HepG2 (cell line): Measurements from ENCODE around the gene MIB2. TPM values are rescaled to one million over a fixed set of nuclear protein-coding genes. Genes with fewer than 3 reads are reported as not detected.

Experiments used
- ATAC-seq: fragments of 200-7000 bp; cut with Tn5 transposase; 3 replicates; pipeline ENCODE4 v1.9.1; 2020; ENCODE audit warnings: mild to moderate bottlenecking, moderate library complexity
- BruUV-seq: library from RNA; stranded (reverse); fragments of 400-500 nt; replicated peaks from 2 replicates; lab custom pipeline; 2021; lab: Mats Ljungman, UMichigan
- CTCF ChIA-PET: fragments of 300-600 bp; formaldehyde crosslinking; extraction: SDS; loops from one replicate; lab custom pipeline; 2021; ENCODE audit warnings: low total read pairs, inconsistent platforms, low intra/inter-chr PET ratio; lab: Yijun Ruan, JAX
- POLR2A ChIA-PET: fragments of 350-600 bp; sonication (Branson Sonifier 250); formaldehyde crosslinking; loops from one replicate; lab custom pipeline; 2020; ENCODE audit warnings: antibody characterized with exemption, inconsistent platforms; lab: Yijun Ruan, JAX
- DNase-seq: peaks from one replicate; pipeline ENCODE4 v3.0.0-alpha.2; 2015; ENCODE audit warnings: low spot score
- FAIRE-seq: peaks from 3 replicates; lab custom pipeline; 2011; peaks lifted over from hg19 to GRCh38; lab: Jason Lieb, UNC
- H2AFZ ChIP-seq: one replicate; pipeline ENCODE4 v1.6.1; 2011; ENCODE audit warnings: low read length, inconsistent platforms
- H3K27ac ChIP-seq: fragments of 300-600 bp; 3 replicates; pipeline ENCODE4 v1.8.0; 2011; ENCODE audit warnings: mixed run types, mild to moderate bottlenecking, mixed read lengths, low read length, inconsistent platforms; ENCODE audit not compliant: insufficient read depth; ENCODE audit errors: extremely low read length
- H3K27me3 ChIP-seq, 2 experiments: fragments of 200-600 bp in 1 of 2; 2 replicates in 1 of 2; 3 replicates in 1 of 2; pipeline versions ENCODE4 v1.6.0 to v1.8.0; 2011; ENCODE audit warnings: low read length in 2 of 2, mild to moderate bottlenecking in 2 of 2, moderate library complexity in 2 of 2, inconsistent platforms in 1 of 2; ENCODE audit not compliant: insufficient read depth in 2 of 2, control insufficient read depth in 1 of 2
- H3K36me3 ChIP-seq, 2 experiments: fragments of 200-600 bp in 1 of 2; replicated peaks in 1 of 2; 2 replicates in 1 of 2; 3 replicates in 1 of 2; pipeline versions ENCODE4 v1.5.1 to v1.8.0; 2011; ENCODE audit warnings: low read length in 2 of 2, inconsistent platforms in 1 of 2; ENCODE audit not compliant: insufficient read depth in 2 of 2, control insufficient read depth in 1 of 2
- H3K4me1 ChIP-seq: 2 replicates; pipeline ENCODE4 v1.5.1; 2012; ENCODE audit warnings: low read length, inconsistent platforms; ENCODE audit not compliant: insufficient read depth
- H3K4me2 ChIP-seq: 2 replicates; pipeline ENCODE4 v1.6.0; 2011; ENCODE audit warnings: low read depth, low read length, inconsistent platforms
- H3K4me3 ChIP-seq, 3 experiments: fragments of 200-600 bp in 1 of 3; sonication (generic), shearing (Covaris generic) in 1 of 3; replicated peaks in 1 of 3; 2 replicates each; pipeline ENCODE4 v1.5.1; 2011 to 2016; ENCODE audit warnings: low read length in 3 of 3, inconsistent platforms in 2 of 3, low read depth in 2 of 3, mild to moderate bottlenecking in 2 of 3, control low read depth in 1 of 3, mixed read lengths in 1 of 3; ENCODE audit not compliant: insufficient read depth in 1 of 3
- H3K79me2 ChIP-seq: one replicate; pipeline ENCODE4 v1.6.1; 2011; ENCODE audit warnings: low read length, inconsistent platforms; ENCODE audit not compliant: insufficient read depth
- H3K9ac ChIP-seq: 2 replicates; pipeline ENCODE4 v1.6.0; 2011; ENCODE audit warnings: mild to moderate bottlenecking, low read depth, low read length, inconsistent platforms; ENCODE audit not compliant: insufficient read depth
- H3K9me3 ChIP-seq: 2 replicates; pipeline ENCODE4 v1.5.1; 2012; ENCODE audit warnings: mild to moderate bottlenecking, low read length
- H4K20me1 ChIP-seq: 2 replicates; pipeline ENCODE4 v1.6.0; 2011; ENCODE audit warnings: inconsistent platforms, mild to moderate bottlenecking, low read length, moderate library complexity; ENCODE audit not compliant: insufficient read depth
- AKNA ChIP-seq: sonication (generic); formaldehyde crosslinking; IDR thresholded peaks from 2 replicates; pipeline ENCODE4 v1.4.0; 2020; ENCODE audit warnings: missing genetic modification reagents, borderline replicate concordance
- TSC22D2 ChIP-seq: sonication (generic); formaldehyde crosslinking; IDR thresholded peaks from 2 replicates; pipeline ENCODE4 v1.5.1; 2020; ENCODE audit warnings: missing genetic modification reagents, mild to moderate bottlenecking, borderline replicate concordance
- ZNF883 ChIP-seq: sonication (generic); formaldehyde crosslinking; IDR thresholded peaks from 2 replicates; pipeline ENCODE4 v1.5.1; 2020; ENCODE audit warnings: mild to moderate bottlenecking, missing genetic modification reagents; ENCODE audit errors: not compliant biosample characterization
- WGBS: methylation state at CpG from one replicate; pipeline ENCODE4 v1.1.6; 2017; ENCODE audit warnings: low lambda C conversion rate; 5-methylcytosine and 5-hydroxymethylcytosine counted together
- in situ Hi-C: cut with HindIII; loops from 2 replicates; pipeline ENCODE4 v1.10.0; 2017; ENCODE audit warnings: low pct_unique_long_range_greater_than_20kb; ENCODE audit not compliant: extremely low pct_ligation_motif_present
- intact Hi-C: fragments of 100-400 bp; cut with micrococcal nuclease; formaldehyde crosslinking; loops from one replicate; pipeline ENCODE4 v1.10.0; 2022; ENCODE audit not compliant: unreplicated experiment
- polyA plus RNA-seq, 8 experiments: library from polyadenylated mRNA; depleted of rRNA in 3 of 8; stranded (reverse) in 7 of 8; unstranded in 1 of 8; fragments of >200 nt; fragmentation: Illumina TruSeq in 4 of 8; extraction: Trizol in 4 of 8; gene quantifications; 2 replicates each; pipeline versions ENCODE4 v1.2.1 to v1.2.3, GENCODE V29; 2011 to 2016; ENCODE audit warnings: low read depth in 4 of 8, missing spikeins in 1 of 8, mixed read lengths in 1 of 8; ENCODE audit not compliant: insufficient read depth in 1 of 8
- total RNA-seq, 5 experiments: library from RNA; depleted of rRNA; stranded (reverse); fragments of >200 nt; fragmentation: Illumina TruSeq; extraction: Trizol; gene quantifications; 2 replicates each; pipeline ENCODE4 v1.2.3, GENCODE V29; 2016; ENCODE audit warnings: low read depth in 1 of 5

The MIB2 gene
- total and polyA plus RNA-seq, 2 of the 13 experiments (the other 11 are each of a cell fraction or from before 2014, with no cell fraction given) = 19.9 to 30.4 TPM

- Histone ChIP-seq H4K20me1 (peaks cover 29% of the 10 kb centered on the region), H3K79me2 (peaks cover 70% of the 10 kb centered on the region), H3K9ac (no peak overlapping the region), H3K36me3 (peaks cover 19 to 51% of the 10 kb centered on the region in 2 experiments), H3K4me2 (no peak overlapping the region), H3K4me3 (no peak overlapping the region), H2AFZ (no peak overlapping the region), H3K9me3 (no peaks in the 10 kb centered on the region), H3K27me3 (no peaks in the 10 kb centered on the region), H3K27ac (no peak overlapping the region), H3K4me1 (peaks cover 10% of the 10 kb centered on the region; the same call in 1 of the 2 replicates)
- ChIA-PET CTCF (no interaction called here), POLR2A (no interaction called here)
- BruUV-seq = no TSS peak
- 91% methylated on average over 31 of the region's 31 CpGs for WGBS
- FAIRE-seq (no peak), ATAC-seq (no peak), DNase-seq (no peak)
- TF ChIP-seq TSC22D2 (CRISPR knock-in tag) (no peak), AKNA (no peak), ZNF883 (CRISPR knock-in tag) (no peak)
- in situ Hi-C loops (no loop called here), intact Hi-C loops (no loop called here)
Measured at GRCh38 chr1:1567152-1567875, 48.0 kb upstream of the MIB2 start.
